Stimulated activated CD8-positive, alpha-beta memory T cell treated with anti-CD3 and anti-CD28 coated beads, Interleukin-12 subunit alpha, Interleukin-12 subunit beta, amount 100 ng/mL, for 24 hours (primary cell): ENCODE results near the gene WDFY4.

ENCODE experiments used
- DNase-seq: peaks from one replicate; pipeline ENCODE4 v3.0.0-alpha.2; 2020; ENCODE audit errors: extremely low read depth

The WDFY4 gene

DNA sequence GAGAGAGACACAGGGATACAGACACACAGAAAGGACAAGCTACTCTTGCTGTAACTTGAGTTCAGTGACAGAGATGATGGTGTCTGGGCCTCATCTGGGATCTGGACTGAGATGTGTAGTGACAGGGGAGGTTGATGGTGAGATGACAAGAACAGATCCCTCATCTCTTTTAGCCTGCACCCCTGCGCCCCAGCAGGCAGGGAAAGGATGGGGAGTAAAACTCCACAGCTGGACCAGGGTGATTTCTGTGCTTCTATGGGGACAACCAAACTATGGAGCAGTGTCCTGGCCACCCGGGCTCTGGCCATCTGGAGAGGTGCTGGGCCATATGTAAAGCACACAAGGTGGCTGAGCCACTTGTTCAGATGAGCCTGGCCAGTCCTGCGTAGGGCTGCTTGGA, 259.5 kb downstream of the WDFY4 start:
- DNase-seq: no peak

DNA sequence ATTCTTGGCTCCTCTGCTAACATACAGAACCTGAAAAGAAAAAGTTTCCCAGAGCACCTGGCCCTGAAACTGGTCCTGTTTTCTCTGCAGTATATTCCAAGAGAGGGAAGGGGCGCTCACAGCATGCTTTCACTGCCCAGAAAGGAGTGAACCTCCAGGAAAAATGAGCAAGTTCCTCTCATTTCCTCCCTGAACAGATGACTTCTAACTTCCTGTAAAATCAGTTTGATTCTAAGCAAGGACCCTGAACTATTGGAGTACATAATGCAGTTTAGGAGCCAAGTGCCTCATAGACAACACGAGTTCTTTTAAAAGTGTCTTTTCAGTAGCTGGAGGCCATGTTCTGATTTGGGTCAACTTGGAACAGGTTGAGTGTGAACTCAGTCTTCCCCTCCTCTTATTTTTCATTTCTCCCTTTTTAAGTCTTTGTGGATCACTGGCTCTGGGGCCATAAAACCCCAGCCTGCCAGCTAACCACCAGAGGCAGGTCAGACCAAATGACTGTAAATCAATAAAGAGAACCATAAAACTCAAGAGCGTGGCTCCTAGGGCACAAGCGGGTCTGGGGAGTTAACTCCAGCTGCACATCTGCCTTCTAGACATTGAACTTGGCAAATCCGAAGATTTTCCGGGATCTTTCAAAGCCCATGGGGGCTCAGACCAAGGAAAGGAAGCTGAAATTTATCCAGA, 260.9 kb downstream of the WDFY4 start:
- no peak for DNase-seq

DNA sequence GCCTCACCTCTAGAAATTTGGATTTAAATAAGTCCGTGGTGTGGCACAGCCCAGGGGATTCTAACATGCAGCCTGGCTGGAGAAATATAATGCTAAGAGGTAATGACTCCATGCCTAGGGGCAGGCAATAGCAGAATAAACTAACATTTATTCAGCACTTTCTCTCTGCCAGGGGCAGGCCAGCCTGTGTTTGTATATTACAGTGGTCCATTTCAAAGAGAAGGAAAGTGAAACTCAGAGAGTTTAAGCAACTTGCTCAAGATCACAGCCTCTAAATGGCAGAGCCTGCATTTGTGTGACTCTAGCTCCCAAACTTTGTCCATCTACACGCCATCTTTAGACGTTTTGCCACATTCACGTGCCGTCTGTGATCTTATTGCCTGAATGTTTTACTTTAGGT, 261.7 kb downstream of the WDFY4 start:
- DNase-seq: no peak

DNA sequence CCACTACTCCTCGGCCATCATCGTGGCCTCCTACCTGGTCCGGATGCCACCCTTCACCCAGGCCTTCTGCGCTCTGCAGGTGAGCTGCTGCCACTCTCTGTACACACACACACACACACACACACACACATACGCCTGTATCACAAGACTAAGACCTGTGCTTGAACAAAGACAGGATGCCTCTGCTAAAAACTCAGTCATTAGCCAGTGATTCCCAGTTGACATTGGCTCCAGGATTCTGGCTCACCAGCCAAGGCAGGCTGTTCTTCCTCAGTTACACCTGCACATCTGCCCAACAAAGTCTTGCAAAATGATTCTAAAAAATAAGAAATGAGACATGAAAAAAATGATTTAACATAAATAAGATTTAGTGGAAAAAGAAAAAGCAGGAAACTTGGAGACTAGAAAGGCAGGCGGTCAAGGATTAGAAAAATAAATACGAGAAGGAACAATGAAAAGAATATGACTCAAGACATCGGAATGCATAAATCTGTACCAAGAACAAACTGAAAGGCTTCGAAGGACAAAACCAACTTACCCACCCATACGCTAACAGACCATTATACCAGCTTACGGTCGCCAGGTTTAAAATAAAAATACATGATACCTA, 262.3 kb downstream of the WDFY4 start:
- no peak for DNase-seq

DNA sequence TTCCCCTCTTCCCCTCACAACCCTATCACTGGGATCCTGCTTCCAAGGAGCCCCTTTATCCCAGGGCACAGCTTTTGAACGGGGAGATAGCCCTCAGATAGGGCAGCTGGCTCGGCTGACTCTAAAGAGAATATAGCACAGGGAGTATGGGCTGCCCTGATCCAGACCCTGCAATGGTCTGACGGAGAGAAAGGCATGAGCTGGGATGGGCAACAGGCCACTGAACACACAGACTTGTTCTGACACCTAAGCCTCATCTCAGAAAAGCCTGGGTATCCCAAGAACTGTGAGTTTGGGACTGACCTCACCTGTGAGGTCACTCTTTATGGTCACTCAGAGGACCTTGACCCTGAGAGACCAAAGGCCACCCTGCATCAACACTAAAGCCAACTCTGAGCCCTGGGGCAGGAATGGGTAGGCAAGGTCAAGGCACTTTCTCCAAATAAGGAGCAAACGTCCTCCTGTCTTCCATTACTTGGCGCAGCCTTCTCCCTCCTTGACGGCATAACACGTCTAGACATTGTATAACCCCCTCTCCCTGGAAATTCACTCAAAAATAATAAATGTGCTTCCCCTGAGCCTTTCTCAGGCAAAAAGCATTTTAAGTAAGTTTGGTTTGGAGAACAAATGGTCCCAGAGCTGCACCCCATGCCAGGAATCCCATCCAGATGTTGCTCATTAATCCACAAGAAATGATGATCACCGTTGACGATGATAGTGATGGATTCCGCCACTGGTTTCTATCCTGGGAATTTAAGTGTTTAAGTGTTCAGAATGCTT, 263.2 kb downstream of the WDFY4 start:
- DNase-seq: no peak

DNA sequence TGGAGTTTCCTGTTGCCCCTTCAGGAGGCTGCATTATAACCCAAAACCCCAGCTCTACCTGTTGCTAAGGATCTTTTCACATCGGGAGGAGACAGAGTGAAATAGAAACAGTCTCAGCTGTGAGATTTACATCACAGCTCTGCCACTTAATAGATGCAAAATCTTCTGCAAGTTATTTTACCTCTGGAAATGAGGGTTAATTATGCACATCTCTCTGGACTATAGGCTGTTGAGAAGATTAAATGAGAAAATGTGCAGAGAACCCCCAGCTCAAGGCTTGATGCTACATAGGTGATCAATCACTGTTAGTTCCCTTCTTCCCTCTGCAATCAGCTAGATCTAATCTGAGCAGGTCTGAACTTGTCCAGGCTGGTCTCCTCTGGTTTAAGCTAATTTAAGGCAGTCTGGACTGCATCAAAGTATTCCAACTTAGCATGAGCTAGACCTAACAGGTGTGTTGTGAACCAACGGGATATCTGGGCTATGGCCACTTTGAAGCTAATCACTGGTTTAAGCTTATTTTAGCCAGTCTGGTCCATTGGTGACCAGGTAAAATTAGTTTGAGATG, 263.9 kb downstream of the WDFY4 start:
- DNase-seq: no peak

DNA sequence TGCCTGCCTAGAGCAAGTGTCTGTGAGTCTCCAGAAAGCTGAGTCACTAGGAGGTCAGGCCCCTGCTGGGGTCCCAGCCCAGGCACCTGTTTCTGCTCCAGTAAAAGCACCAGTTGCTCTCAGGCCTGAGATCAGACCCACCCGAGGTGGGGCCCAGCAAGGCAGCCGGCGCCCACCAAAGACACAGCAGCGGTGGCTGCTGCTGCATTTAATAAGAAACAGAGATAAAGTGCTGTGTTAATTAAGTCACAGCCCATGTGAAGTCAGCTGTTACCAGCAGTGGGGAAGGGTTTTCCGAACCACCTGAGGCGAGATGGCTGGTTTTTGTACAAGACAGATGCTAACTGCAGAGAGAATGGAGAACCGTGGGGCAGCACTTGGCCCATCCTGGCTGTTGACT, 267.0 kb downstream of the WDFY4 start:
- DNase-seq: no peak

DNA sequence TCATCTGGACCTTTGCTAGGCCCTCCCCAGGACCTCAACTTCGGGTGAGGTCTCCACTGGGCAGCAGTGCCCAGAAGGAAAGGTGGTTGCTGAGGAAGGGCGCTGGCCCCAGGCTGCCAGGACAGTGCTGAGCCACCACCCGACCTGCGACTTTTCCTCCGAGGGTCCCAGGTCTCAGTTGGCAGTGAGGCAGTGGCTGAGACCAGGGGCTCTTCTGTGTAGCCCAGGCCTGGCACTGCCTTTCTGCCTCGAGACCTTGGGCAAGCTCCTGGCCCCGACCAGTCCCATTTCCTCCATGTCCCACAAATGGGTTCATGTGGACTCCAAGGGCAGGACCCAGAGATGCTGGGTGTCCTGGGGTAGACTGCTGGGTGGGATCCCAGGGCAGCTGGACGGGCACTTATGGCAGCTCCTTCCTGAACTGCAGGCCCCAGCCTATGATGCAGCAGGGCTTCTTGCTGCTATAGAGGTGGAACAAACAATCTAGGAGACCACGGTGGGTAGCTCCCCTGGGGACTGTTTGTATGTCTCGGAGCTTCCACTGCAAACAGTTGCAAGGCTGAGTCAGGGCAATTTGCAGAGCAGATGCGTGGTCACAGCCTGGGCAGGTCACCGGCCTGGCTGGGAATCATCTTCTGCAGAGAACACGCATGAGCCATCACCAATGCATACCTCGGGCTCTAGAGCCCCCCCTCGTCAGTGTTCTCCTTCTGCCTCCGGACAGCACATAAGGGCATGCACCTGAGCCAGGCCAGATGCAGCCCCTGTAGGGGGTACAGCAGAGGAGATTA, 272.9 kb downstream of the WDFY4 start:
- no peak for DNase-seq

DNA sequence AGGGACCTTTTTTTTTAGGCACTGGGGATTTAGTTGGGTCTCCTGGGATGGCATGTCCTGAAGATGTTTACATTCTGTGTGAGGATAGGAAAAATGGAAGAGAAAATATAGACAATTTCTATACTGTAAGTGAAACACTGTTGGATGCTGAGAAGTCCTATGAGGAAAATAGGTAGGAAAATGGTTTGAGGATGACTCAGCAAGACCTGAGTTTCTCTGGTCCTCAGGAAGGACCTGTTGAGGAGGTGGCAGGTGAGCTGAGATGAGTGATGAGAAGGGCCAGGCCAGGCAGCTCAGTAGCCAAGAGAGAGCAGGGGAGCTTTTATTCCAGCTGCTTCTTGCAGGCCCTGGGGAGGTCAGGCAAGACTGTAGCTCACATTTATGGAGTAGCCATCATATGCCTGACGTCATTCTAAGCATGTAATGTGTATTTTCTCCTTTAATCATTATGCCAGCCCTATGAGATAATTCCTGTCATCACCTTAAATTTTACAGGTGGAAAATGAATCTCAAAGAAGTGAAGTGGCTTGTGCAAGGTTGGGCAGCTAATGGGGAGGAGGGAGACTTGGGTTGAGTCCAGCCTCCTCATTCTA, 274.0 kb downstream of the WDFY4 start:
- no peak for DNase-seq

DNA sequence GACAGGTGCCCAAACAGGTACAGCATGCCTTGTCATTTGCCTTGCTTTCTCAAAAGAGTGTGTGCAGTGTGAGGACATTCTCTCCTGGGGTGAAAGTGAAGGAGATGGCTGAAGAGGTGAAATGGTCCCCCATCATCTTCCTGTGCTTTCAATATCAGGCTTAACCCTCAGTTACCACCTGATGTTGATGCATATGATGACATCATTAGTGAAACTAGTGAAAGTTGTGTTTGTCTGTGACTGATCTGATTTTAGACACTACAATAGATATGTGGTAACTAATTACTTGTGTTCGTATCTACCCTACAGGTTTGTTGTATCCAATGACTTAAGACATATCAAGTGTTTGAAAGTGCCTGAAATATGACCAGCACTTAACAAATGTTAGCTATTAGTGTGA, 279.4 kb downstream of the WDFY4 start:
- no peak for DNase-seq

DNA sequence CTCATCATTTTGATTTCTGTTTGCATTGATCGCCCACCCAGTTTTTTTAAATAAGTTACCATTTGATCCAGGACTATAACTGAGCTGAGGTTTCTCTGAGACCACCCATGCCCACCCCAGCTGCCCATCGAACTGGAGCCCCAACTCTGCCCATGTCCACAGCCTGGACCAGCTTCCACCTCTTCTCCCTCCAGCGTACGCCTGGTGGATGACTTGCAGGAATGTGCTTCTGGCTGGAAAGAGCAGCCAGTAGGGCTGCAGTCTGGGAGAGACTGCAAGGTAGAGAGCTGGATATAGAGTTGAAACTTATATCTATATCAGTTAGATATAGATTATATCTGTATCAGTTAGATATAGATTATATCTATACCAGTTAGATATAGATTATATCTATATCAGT, 280.8 kb downstream of the WDFY4 start:
- DNase-seq: no peak

DNA sequence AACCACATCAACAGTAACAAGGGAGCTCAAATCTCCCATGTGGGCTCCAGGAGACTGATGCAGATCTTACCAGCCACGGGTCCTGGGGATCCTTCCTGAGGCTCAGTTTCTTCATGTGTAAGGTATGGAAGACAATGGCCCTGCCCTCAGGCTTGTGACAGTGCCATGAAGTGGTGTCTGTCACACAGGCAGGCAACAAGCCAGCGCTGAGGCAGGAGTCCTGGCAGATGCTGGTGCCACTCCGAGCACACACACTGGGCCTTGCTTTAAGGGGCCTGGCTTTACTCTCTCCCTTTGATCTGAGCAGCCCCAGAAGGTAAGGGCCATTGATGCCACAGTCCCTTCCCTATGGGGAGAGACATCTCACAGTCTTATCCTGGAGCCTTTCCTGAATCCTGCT, 283.4 kb downstream of the WDFY4 start:
- DNase-seq: no peak

DNA sequence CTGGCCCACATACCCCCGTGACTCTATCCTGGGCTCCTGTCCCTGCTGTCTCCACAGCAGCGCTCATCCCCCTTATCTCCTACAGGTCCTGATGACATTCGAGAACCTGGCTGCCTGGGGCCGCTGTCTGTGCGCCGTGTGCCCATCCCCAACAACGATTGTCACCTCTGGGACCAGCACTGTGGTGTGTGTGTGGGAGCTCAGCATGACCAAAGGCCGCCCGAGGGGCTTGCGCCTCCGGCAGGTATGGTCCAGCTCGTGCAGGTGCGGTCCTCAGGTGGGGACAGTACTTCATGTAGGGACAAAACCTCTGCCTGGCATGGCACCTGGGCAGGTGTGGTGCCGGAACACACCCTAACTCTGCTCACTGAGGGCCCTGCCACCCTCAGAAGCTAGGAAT, 285.4 kb downstream of the WDFY4 start:
- DNase-seq: no peak

DNA sequence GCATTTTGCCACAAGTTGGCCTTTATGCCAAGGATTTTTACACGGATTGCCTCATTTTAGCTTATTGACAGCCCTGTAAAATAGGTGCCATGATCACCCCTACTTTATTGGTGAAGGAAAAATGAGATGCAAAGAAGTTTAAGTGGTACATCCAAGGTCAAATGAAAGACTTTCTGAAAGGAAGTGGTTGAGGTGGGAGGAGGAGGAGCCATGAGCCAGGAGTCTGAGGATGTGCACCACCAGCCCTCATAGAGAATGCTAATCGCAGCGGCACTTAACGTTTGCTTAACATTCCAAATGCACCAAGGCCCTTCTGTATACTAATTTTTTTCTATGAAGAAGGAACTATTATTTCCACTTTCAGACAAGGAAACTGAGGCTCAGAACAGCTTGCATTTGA, 286.0 kb downstream of the WDFY4 start:
- DNase-seq: no peak

DNA sequence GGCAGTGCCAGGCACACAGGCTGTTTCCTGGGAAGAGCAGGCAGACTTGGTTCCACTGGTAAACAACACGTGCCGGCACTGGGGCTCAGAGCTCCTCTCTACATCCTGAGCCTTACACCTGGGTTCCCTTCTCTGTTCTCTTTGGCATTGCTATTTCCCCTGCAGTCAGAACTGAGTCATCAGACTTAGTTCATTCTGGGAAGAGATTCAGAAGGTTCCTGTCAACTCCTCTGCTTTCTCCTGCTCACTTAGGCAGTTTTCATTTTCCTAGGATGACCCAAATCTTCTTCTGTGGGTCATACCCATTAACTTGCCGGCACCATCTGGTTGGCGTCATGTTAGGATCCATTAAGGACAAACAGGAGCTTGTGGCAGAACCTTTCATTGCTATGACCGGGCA, 288.4 kb downstream of the WDFY4 start:
- no peak for DNase-seq

DNA sequence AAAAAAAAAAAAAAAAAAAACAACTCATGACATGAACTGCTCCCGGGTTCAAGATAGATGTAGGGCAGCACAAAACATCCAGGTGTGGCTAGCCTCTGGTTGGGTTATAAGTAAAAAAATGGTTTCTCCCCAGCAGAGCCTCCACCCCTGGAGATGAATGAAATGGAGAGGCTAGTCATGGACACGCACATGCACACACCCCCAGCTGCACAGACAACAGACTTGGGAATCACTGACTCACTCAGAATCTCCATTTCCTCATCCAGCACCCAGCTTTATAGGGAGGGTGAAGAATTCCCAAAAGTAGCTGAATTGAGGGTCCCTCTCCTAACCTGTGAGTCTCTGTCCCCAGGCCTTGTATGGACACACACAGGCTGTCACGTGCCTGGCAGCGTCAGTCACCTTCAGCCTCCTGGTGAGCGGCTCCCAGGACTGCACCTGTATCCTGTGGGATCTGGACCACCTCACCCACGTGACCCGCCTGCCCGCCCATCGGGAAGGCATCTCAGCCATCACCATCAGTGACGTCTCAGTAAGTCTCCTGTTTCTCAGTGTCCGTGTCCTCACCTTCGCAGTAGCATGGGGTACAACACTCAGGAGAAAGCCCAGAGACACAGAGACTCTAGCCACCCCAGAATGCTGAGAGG, 290.0 kb downstream of the WDFY4 start:
- no peak for DNase-seq

DNA sequence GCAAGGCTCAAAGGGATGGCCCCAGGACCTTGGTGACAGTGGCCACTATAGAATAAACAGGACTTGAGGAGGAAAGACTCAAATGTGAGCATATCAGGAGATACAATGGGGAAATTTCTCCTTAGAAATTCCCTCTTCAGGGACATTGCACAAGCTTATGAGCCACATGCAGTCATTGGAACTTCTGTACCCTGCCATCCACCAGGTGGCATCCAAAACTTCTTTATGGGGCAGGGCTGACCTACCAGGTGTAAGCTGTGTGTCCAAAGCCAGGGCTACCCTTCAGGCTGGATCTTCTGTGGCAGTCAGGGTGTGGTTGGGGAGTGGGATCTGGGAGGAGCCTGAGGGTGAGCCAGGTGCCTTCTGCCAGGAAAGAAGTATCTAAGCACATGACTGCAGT, 291.5 kb downstream of the WDFY4 start:
- DNase-seq: no peak

DNA sequence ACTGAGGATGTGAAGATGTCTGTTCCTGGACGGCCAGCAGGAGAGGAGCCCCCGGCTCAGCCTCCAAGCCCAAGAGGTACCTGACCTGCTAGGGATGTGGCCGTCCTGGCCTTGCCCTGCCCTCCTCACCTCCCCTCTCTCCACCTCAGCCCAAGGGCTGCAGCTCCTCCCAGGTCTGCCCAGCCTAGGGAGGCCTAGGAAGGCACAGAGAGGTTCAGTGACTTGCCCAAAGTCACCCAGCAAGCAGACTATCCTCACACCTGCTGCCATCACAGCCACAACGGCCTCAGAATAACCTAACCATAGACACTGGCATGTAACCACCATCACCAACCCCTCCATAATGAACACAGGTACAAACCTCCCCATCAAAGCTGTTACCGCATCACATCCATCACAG, 293.6 kb downstream of the WDFY4 start:
- DNase-seq: no peak

DNA sequence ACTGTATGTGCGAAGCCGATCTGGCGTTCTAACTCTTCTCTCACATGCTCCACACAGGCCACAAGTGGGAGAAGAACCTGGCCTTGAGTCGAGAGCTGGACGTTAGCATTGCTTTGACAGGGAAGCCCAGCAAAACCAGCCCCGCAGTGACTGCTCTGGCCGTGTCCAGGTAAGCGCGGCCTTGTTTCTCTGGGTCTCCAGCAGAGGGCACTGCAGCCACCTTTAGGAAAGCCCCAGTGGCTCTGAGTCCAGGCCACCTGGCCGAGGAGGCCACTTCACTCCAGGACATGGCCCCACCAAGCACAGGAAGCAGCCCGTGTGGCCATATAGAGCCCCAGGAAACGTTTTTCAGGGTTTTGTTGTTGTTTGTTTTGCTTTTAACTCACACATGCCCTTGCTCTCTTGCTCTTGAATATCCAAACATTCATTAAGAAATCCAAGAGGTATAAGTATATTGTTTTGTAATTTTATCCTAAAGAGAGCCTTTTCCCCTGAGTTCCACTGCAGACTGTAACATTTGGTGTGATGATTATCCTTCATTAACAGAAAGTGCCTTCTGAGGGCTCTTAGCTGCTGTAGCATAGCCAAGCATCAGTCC, 296.7 kb downstream of the WDFY4 start:
- DNase-seq: no peak

DNA sequence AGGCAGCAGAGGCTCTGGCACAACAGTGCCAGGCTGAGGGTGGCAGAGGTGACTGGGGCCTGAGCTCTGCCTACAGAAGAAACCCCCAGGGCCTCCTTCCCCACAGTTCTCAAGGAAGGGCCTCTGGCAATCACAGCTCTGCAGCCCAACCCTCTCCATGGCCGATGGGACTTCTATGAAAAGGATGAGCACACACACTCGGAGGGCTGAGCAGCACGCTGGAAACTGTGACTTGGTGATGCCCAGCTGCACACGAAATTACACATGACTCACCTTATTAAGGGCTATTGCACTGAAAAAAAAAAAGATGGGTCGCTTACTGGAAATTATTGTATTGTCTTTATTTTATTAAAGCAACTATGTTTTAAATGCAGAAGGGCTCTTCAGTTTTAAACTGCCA, 297.9 kb downstream of the WDFY4 start:
- DNase-seq: no peak
